Peyer's patch (tissue), 4 donors: ENCODE results near the gene CMYA5. TPM values are rescaled to one million over a fixed set of nuclear protein-coding genes. Genes with fewer than 3 reads are reported as not detected.
"Not testable (repeated sequence)": the region's sequence is repeated elsewhere in the genome, so short reads cannot be mapped to it uniquely, and the experiment has no call there.

Source experiments
- DNase-seq, 3 donors: peaks; one replicate each; pipeline ENCODE4 v3.0.0-alpha.2; 2017 to 2019
- H3K27ac ChIP-seq, 4 donors: fragments of 200-600 bp; sonication (generic); one replicate each; pipeline ENCODE4 v1.5.1; 2016 to 2019
- H3K27me3 ChIP-seq, 2 donors: fragments of 200-600 bp; sonication (generic); one replicate each; pipeline ENCODE4 v1.5.1; 2019
- H3K36me3 ChIP-seq, 3 donors: fragments of 200-600 bp; sonication (generic); one replicate each; pipeline ENCODE4 v1.5.1; 2016 to 2019
- H3K4me1 ChIP-seq, 4 donors: fragments of 200-600 bp; sonication (generic); one replicate each; pipeline ENCODE4 v1.5.1; 2016 to 2019
- H3K4me3 ChIP-seq, 4 donors: fragments of 200-600 bp; sonication (generic); 1 replicate in 3 of 4; 2 replicates in 1 of 4; pipeline ENCODE4 v1.5.1; 2016 to 2019; ENCODE audit warnings: mild to moderate bottlenecking in 1 of 4
- H3K9me3 ChIP-seq, 4 donors: fragments of 200-600 bp; sonication (generic); one replicate each; pipeline ENCODE4 v1.5.1; 2016 to 2019; ENCODE audit warnings: mild to moderate bottlenecking in 1 of 4
- CTCF ChIP-seq, 6 experiments: fragments of 450-650 bp in 4 of 6; fragments of 200-600 bp in 2 of 6; sonication (generic) in 1 of 6; IDR thresholded peaks; one replicate each; pipeline ENCODE4 v1.5.1; 2017 to 2019; ENCODE audit warnings: antibody characterized with exemption in 6 of 6, mild to moderate bottlenecking in 3 of 6, moderate library complexity in 1 of 6
- POLR2A ChIP-seq, 2 donors: fragments of 450-650 bp; IDR thresholded peaks; one replicate each; pipeline ENCODE4 v1.5.1; 2017; ENCODE audit warnings: antibody characterized with exemption in 2 of 2, mild to moderate bottlenecking in 2 of 2, moderate library complexity in 2 of 2
- total RNA-seq, 4 donors: library from RNA; depleted of rRNA; stranded (reverse); fragments of >200 nt; gene quantifications; one replicate each; pipeline ENCODE4 v1.1.0, GENCODE V29; 2016

The CMYA5 gene
- total RNA-seq, 4 donors from 2014 or later, result 1.1 to 15.7 (median 2.5) TPM

- no peaks in the 10 kb centered on the region for H3K36me3 ChIP-seq
These were observed 16.0 kb downstream of the CMYA5 start for GRCh38 chr5:79705632-79706031.

GRCh38 chr5:79706317-79706716 is 16.7 kb downstream of the CMYA5 start:
- not testable (repeated sequence) for H3K36me3 ChIP-seq, H3K9me3 ChIP-seq, H3K27ac ChIP-seq, H3K27me3 ChIP-seq, H3K4me3 ChIP-seq, DNase-seq, H3K4me1 ChIP-seq

More at GRCh38 chr5:79705632-79706031, 16.0 kb downstream of the CMYA5 start:
- H3K27me3 ChIP-seq, result no peaks in the 10 kb centered on the region
- no peaks in the 10 kb centered on the region for H3K9me3 ChIP-seq
- no peaks in the 10 kb centered on the region for H3K4me1 ChIP-seq
- no peak overlapping the region for H3K27ac ChIP-seq
- DNase-seq, result no peak
- no peak for TF ChIP-seq POLR2A (IDR thresholded peaks at IDR 0.05)
- no peak for TF ChIP-seq CTCF (IDR thresholded peaks at IDR 0.05)
- no peak overlapping the region for H3K4me3 ChIP-seq

GRCh38 chr5:79707535-79707934 is 17.9 kb downstream of the CMYA5 start:
- no peaks in the 10 kb centered on the region for H3K27me3 ChIP-seq
- H3K36me3 ChIP-seq, result no peaks in the 10 kb centered on the region
- TF ChIP-seq POLR2A (IDR thresholded peaks at IDR 0.05) (no peak), CTCF (IDR thresholded peaks at IDR 0.05) (no peak)
- no peak for DNase-seq
- no peak overlapping the region for H3K27ac ChIP-seq
- H3K4me3 ChIP-seq, result no peak overlapping the region
- no peaks in the 10 kb centered on the region for H3K9me3 ChIP-seq
- H3K4me1 ChIP-seq, result no peaks in the 10 kb centered on the region

- Histone ChIP-seq H3K4me3 (no peak overlapping the region), H3K27ac (no peak overlapping the region), H3K27me3 (no peaks in the 10 kb centered on the region), H3K36me3 (no peaks in the 10 kb centered on the region), H3K4me1 (no peaks in the 10 kb centered on the region), H3K9me3 (no peaks in the 10 kb centered on the region)
- TF ChIP-seq CTCF (IDR thresholded peaks at IDR 0.05) (no peak), POLR2A (IDR thresholded peaks at IDR 0.05) (no peak)
- no peak for DNase-seq
These were observed 23.1 kb downstream of the CMYA5 start for GRCh38 chr5:79712741-79713140.

- H3K9me3 ChIP-seq, result no peaks in the 10 kb centered on the region
These were observed 24.1 kb downstream of the CMYA5 start for GRCh38 chr5:79713727-79714126.

GRCh38 chr5:79716839-79717238 is 27.2 kb downstream of the CMYA5 start:
- H3K27me3 ChIP-seq, result no peaks in the 10 kb centered on the region
- H3K9me3 ChIP-seq, result peaks cover 0 to 16% (median 0%) of the 10 kb centered on the region in 4 donors
- TF ChIP-seq CTCF (IDR thresholded peaks at IDR 0.05), result no peak
- no peaks in the 10 kb centered on the region for H3K4me1 ChIP-seq
- H3K36me3 ChIP-seq, result no peaks in the 10 kb centered on the region
- DNase-seq, result no peak
- no peak overlapping the region for H3K4me3 ChIP-seq
- H3K27ac ChIP-seq, result no peak overlapping the region

More at GRCh38 chr5:79713727-79714126, 24.1 kb downstream of the CMYA5 start:
- no peaks in the 10 kb centered on the region for H3K36me3 ChIP-seq
- no peak for DNase-seq
- no peaks in the 10 kb centered on the region for H3K27me3 ChIP-seq
- H3K4me3 ChIP-seq, result no peak overlapping the region
- no peak overlapping the region for H3K27ac ChIP-seq
- TF ChIP-seq CTCF (IDR thresholded peaks at IDR 0.05) (no peak), POLR2A (IDR thresholded peaks at IDR 0.05) (no peak)
- H3K4me1 ChIP-seq, result no peaks in the 10 kb centered on the region
